HEK293 (cell line): Measurements from ENCODE around the gene TSC22D2.

Experiments used
- CTCF ChIA-PET: fragments of 350-600 bp; formaldehyde crosslinking; extraction: SDS; loops from one replicate; lab custom pipeline; 2021; ENCODE audit warnings: antibody characterized with exemption; lab: Yijun Ruan, JAX
- POLR2A ChIA-PET: fragments of 300-600 bp; formaldehyde crosslinking; extraction: SDS; loops from one replicate; lab custom pipeline; 2020; ENCODE audit warnings: antibody characterized with exemption, inconsistent platforms; lab: Yijun Ruan, JAX
- H3K27ac ChIP-seq: fragments of 200-500 bp; sonication (Bioruptor generic); 2 replicates; pipeline ENCODE4 v1.5.1; 2014; ENCODE audit warnings: low read depth, low read length, control low read depth, inconsistent platforms; ENCODE audit errors: extremely low read depth
- H3K36me3 ChIP-seq, 2 experiments: fragments of 200-500 bp in 1 of 2; sonication (Bioruptor generic) in 1 of 2; 1 replicate in 1 of 2; 2 replicates in 1 of 2; pipeline ENCODE4 v1.5.1; 2014 to 2017; ENCODE audit warnings: inconsistent platforms in 2 of 2, low read length in 2 of 2; ENCODE audit not compliant: control insufficient read depth in 2 of 2, insufficient read depth in 1 of 2
- H3K4me1 ChIP-seq: fragments of 200-500 bp; sonication (Bioruptor generic); 2 replicates; pipeline ENCODE4 v1.5.1; 2014; ENCODE audit warnings: mild to moderate bottlenecking, low read length, inconsistent platforms; ENCODE audit not compliant: control insufficient read depth, insufficient read depth
- H3K4me3 ChIP-seq: 2 replicates; pipeline ENCODE4 v1.5.1; 2011; ENCODE audit warnings: low read depth, mild to moderate bottlenecking, control low read depth, low read length, moderate library complexity
- H3K9me3 ChIP-seq: fragments of 200-500 bp; sonication (Bioruptor generic); 2 replicates; pipeline ENCODE4 v1.5.1; 2014; ENCODE audit warnings: low read depth, low read length, inconsistent platforms; ENCODE audit not compliant: control insufficient read depth, insufficient read depth
- KLF7 ChIP-seq: fragments of 450-650 bp; formaldehyde crosslinking; IDR thresholded peaks from 2 replicates; pipeline ENCODE4 v1.5.1; 2016; ENCODE audit warnings: missing biosample characterization, missing genetic modification characterization, borderline replicate concordance
- SALL2 ChIP-seq: fragments of 450-650 bp; formaldehyde crosslinking; IDR thresholded peaks from 2 replicates; pipeline ENCODE4 v1.5.0; 2017; ENCODE audit warnings: missing biosample characterization, mild to moderate bottlenecking, missing genetic modification characterization, borderline replicate concordance
- SP7 ChIP-seq: fragments of 450-650 bp; formaldehyde crosslinking; IDR thresholded peaks from 2 replicates; pipeline ENCODE4 v1.5.1; 2016; ENCODE audit warnings: missing biosample characterization, missing genetic modification characterization
- ZNF24 ChIP-seq: fragments of 450-650 bp; formaldehyde crosslinking; IDR thresholded peaks from 2 replicates; pipeline ENCODE4 v1.5.1; 2016; ENCODE audit warnings: missing biosample characterization, missing genetic modification characterization
- ZNF426 ChIP-seq: fragments of 450-650 bp; formaldehyde crosslinking; IDR thresholded peaks from 2 replicates; pipeline ENCODE4 v1.5.1; 2017; ENCODE audit warnings: missing biosample characterization, missing genetic modification characterization, mild to moderate bottlenecking, inconsistent platforms, moderate library complexity
- ZNF530 ChIP-seq: fragments of 450-650 bp; formaldehyde crosslinking; IDR thresholded peaks from 2 replicates; pipeline ENCODE4 v1.5.1; 2016; ENCODE audit warnings: low read depth, missing biosample characterization, missing genetic modification characterization
- ZNF670 ChIP-seq: fragments of 450-650 bp; formaldehyde crosslinking; IDR thresholded peaks from 2 replicates; pipeline ENCODE4 v1.5.1; 2016; ENCODE audit warnings: missing biosample characterization, missing genetic modification characterization, low read depth
- ZNF76 ChIP-seq: fragments of 450-650 bp; formaldehyde crosslinking; IDR thresholded peaks from 2 replicates; pipeline ENCODE4; 2016; ENCODE audit warnings: low read depth, missing biosample characterization, missing genetic modification characterization, borderline replicate concordance
- ZNF768 ChIP-seq: fragments of 450-650 bp; formaldehyde crosslinking; IDR thresholded peaks from 2 replicates; pipeline ENCODE4 v1.5.1; 2018; ENCODE audit warnings: missing biosample characterization, mild to moderate bottlenecking, missing genetic modification characterization
- ZNF776 ChIP-seq: fragments of 450-650 bp; formaldehyde crosslinking; IDR thresholded peaks from 2 replicates; pipeline ENCODE4 v1.5.0; 2017; ENCODE audit warnings: missing biosample characterization, missing genetic modification characterization, borderline replicate concordance
- ZNF777 ChIP-seq: fragments of 450-650 bp; formaldehyde crosslinking; IDR thresholded peaks from 2 replicates; pipeline ENCODE4 v1.5.1; 2017; ENCODE audit warnings: missing biosample characterization, missing genetic modification characterization, borderline replicate concordance
- TF ChIP-seq, protein P1 (sequence below): fragments of 450-650 bp; formaldehyde crosslinking; IDR thresholded peaks from 2 replicates; pipeline ENCODE4 v1.5.1; 2016; ENCODE audit warnings: missing biosample characterization, missing genetic modification characterization
- TF ChIP-seq, protein P2 (sequence below): fragments of 450-650 bp; formaldehyde crosslinking; IDR thresholded peaks from 2 replicates; pipeline ENCODE4 v1.5.1; 2017; ENCODE audit warnings: missing biosample characterization, missing genetic modification characterization
- TF ChIP-seq, protein P3 (sequence below): fragments of 450-650 bp; IDR thresholded peaks from 2 replicates; pipeline ENCODE4 v1.5.1; 2018; ENCODE audit warnings: missing biosample characterization, missing genetic modification characterization
- TF ChIP-seq, protein P4 (sequence below): fragments of 450-650 bp; formaldehyde crosslinking; IDR thresholded peaks from 2 replicates; pipeline ENCODE4 v1.5.1; 2016; ENCODE audit warnings: missing biosample characterization, missing genetic modification characterization, borderline replicate concordance

Gene TSC22D2

DNA sequence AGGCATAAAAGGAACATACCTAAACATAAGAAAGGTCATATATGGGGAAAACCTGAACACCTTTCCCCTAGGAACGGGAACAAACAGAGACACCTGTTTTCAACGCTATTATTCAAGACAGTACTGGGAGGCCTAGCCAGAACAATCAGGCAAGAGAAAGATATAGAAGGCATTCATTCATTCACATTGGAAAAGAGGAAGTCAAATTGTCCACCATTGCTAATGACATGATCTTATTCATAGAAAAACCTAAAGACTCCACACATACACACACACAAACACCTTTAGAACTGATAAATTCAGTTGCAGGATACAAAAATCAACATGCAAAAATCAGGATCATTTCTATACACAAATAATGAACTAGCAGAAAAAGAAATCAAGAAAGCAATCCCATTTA lies 101.7 kb downstream of the TSC22D2 start (continued):
- TF ChIP-seq, protein P1, sequence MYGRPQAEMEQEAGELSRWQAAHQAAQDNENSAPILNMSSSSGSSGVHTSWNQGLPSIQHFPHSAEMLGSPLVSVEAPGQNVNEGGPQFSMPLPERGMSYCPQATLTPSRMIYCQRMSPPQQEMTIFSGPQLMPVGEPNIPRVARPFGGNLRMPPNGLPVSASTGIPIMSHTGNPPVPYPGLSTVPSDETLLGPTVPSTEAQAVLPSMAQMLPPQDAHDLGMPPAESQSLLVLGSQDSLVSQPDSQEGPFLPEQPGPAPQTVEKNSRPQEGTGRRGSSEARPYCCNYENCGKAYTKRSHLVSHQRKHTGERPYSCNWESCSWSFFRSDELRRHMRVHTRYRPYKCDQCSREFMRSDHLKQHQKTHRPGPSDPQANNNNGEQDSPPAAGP (tag by site-specific recombination), result no peak
- TF ChIP-seq, all 188 proteins: peak for 0

DNA sequence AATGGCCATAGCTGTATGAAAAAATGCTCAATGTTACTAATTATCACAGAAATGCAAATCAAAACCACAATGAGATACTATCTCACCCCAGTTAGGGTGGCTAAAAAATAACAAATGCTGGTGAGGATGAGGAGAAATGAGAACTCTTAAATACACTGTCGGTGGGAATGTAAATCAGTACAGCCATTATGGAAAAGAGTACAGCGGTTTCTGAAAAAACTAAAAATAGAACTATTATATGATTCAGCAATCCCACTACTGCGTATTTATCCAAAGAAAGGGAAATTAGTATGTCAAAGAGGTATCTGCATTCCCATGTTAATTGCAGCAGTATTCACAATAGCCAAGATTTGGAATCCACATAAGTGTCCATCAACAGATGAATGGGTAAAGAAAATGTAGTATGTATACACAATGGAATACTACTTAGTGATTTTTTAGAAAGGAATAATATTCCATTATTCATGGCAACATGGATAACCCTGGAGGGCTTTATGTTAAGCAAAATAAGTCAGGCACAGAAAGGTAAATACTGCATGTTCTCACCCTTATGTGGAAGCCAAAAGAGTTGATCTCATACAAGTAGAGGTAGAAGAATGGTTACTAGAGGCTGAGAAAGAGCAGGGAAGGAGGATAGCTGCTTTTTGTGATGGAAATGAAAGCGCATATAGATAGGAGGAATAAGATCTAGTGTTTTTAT lies 103.2 kb downstream of the TSC22D2 start:
- CTCF ChIA-PET, result no interaction called here
- TF ChIP-seq SP7 (no peak), ZNF24 (no peak), ZNF76 (tag by site-specific recombination) (no peak), ZNF768 (tag by site-specific recombination) (no peak), ZNF426 (no peak), ZNF777 (tag by site-specific recombination) (no peak), ZNF670 (no peak), KLF7 (no peak), SALL2 (no peak), ZNF776 (no peak), ZNF530 (tag by site-specific recombination) (no peak)
- TF ChIP-seq, protein P2, sequence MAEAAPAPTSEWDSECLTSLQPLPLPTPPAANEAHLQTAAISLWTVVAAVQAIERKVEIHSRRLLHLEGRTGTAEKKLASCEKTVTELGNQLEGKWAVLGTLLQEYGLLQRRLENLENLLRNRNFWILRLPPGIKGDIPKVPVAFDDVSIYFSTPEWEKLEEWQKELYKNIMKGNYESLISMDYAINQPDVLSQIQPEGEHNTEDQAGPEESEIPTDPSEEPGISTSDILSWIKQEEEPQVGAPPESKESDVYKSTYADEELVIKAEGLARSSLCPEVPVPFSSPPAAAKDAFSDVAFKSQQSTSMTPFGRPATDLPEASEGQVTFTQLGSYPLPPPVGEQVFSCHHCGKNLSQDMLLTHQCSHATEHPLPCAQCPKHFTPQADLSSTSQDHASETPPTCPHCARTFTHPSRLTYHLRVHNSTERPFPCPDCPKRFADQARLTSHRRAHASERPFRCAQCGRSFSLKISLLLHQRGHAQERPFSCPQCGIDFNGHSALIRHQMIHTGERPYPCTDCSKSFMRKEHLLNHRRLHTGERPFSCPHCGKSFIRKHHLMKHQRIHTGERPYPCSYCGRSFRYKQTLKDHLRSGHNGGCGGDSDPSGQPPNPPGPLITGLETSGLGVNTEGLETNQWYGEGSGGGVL (tag by site-specific recombination), result no peak
- TF ChIP-seq, protein P3, sequence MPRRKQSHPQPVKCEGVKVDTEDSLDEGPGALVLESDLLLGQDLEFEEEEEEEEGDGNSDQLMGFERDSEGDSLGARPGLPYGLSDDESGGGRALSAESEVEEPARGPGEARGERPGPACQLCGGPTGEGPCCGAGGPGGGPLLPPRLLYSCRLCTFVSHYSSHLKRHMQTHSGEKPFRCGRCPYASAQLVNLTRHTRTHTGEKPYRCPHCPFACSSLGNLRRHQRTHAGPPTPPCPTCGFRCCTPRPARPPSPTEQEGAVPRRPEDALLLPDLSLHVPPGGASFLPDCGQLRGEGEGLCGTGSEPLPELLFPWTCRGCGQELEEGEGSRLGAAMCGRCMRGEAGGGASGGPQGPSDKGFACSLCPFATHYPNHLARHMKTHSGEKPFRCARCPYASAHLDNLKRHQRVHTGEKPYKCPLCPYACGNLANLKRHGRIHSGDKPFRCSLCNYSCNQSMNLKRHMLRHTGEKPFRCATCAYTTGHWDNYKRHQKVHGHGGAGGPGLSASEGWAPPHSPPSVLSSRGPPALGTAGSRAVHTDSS (tag by site-specific recombination), result no peak
- TF ChIP-seq, protein P4, sequence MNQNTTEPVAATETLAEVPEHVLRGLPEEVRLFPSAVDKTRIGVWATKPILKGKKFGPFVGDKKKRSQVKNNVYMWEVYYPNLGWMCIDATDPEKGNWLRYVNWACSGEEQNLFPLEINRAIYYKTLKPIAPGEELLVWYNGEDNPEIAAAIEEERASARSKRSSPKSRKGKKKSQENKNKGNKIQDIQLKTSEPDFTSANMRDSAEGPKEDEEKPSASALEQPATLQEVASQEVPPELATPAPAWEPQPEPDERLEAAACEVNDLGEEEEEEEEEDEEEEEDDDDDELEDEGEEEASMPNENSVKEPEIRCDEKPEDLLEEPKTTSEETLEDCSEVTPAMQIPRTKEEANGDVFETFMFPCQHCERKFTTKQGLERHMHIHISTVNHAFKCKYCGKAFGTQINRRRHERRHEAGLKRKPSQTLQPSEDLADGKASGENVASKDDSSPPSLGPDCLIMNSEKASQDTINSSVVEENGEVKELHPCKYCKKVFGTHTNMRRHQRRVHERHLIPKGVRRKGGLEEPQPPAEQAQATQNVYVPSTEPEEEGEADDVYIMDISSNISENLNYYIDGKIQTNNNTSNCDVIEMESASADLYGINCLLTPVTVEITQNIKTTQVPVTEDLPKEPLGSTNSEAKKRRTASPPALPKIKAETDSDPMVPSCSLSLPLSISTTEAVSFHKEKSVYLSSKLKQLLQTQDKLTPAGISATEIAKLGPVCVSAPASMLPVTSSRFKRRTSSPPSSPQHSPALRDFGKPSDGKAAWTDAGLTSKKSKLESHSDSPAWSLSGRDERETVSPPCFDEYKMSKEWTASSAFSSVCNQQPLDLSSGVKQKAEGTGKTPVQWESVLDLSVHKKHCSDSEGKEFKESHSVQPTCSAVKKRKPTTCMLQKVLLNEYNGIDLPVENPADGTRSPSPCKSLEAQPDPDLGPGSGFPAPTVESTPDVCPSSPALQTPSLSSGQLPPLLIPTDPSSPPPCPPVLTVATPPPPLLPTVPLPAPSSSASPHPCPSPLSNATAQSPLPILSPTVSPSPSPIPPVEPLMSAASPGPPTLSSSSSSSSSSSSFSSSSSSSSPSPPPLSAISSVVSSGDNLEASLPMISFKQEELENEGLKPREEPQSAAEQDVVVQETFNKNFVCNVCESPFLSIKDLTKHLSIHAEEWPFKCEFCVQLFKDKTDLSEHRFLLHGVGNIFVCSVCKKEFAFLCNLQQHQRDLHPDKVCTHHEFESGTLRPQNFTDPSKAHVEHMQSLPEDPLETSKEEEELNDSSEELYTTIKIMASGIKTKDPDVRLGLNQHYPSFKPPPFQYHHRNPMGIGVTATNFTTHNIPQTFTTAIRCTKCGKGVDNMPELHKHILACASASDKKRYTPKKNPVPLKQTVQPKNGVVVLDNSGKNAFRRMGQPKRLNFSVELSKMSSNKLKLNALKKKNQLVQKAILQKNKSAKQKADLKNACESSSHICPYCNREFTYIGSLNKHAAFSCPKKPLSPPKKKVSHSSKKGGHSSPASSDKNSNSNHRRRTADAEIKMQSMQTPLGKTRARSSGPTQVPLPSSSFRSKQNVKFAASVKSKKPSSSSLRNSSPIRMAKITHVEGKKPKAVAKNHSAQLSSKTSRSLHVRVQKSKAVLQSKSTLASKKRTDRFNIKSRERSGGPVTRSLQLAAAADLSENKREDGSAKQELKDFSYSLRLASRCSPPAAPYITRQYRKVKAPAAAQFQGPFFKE (tag by site-specific recombination), result no peak
- no peaks in the 10 kb centered on the region for H3K36me3 ChIP-seq
- no peaks in the 10 kb centered on the region for H3K4me1 ChIP-seq
- no peak overlapping the region for H3K4me3 ChIP-seq
- no peak overlapping the region for H3K27ac ChIP-seq
- no peaks in the 10 kb centered on the region for H3K9me3 ChIP-seq
- POLR2A ChIA-PET, result no interaction called here
